Panc1 (cell line): ENCODE measurements around the gene TMEM247.

ENCODE experiments used
- SIN3A ChIP-seq: IDR thresholded peaks from 2 replicates; pipeline ENCODE4 v1.6.1; 2012; ENCODE audit warnings: low read depth, mild to moderate bottlenecking, low read length, moderate library complexity, borderline replicate concordance; ENCODE audit not compliant: insufficient read depth
- TF ChIP-seq, protein P1 (sequence below): fragments of 450-650 bp; IDR thresholded peaks from 2 replicates; pipeline ENCODE4 v1.5.1; 2017; ENCODE audit warnings: mild to moderate bottlenecking

DNA sequence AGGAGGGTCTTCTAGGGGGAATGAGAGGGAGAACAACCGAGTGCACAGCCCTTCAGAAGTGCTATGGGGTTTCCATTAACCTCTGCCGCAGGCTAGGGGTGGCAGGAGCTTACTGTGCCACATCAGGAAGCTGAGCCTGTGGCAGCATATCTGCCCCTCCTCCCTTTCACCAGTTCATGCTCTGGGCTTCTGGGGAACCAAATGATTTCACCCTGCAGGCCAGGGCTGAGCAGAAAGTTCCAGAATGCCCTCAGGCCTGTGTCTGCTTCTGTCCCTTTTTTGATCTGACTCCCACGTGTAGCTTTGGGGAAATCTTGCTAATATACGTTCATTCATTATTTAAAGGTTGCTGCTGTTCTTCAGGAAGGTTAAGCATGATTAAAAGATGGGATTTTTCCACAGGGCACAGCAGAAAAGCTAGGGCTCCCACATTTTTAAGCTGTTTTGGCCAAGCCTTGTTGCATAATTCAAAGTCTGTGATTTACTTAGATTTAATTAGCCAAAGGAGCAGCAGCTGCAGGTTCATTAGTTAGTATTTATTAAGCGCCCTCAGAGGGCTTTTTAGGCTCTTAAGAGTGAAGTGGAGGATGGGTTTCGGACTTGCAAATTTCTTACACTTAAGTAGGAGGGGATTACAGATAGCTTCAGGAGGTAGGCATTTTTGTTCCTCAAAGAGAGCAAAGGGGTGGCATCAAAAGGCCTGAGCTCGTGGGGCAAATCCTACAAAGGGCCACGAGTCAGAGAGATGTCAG lies 10.2 kb downstream of the TMEM247 start:
- TF ChIP-seq, protein P1, sequence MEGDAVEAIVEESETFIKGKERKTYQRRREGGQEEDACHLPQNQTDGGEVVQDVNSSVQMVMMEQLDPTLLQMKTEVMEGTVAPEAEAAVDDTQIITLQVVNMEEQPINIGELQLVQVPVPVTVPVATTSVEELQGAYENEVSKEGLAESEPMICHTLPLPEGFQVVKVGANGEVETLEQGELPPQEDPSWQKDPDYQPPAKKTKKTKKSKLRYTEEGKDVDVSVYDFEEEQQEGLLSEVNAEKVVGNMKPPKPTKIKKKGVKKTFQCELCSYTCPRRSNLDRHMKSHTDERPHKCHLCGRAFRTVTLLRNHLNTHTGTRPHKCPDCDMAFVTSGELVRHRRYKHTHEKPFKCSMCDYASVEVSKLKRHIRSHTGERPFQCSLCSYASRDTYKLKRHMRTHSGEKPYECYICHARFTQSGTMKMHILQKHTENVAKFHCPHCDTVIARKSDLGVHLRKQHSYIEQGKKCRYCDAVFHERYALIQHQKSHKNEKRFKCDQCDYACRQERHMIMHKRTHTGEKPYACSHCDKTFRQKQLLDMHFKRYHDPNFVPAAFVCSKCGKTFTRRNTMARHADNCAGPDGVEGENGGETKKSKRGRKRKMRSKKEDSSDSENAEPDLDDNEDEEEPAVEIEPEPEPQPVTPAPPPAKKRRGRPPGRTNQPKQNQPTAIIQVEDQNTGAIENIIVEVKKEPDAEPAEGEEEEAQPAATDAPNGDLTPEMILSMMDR = no peak
- no peak for TF ChIP-seq SIN3A
